Neural crest cell (in vitro differentiated cells): ENCODE results near the gene SVOP. TPM values are rescaled to one million over a fixed set of nuclear protein-coding genes. Genes with fewer than 3 reads are reported as not detected.

ENCODE experiments used
- DNase-seq: peaks from one replicate; pipeline ENCODE4 v3.0.0; 2021; ENCODE audit warnings: low read depth, mixed read lengths, low spot score
- H3K27ac Mint-ChIP-seq: one replicate; pipeline ENCODE4 v1.8.0; 2021; ENCODE audit warnings: mild to moderate bottlenecking, mixed read lengths; ENCODE audit not compliant: unreplicated experiment
- H3K27me3 Mint-ChIP-seq: 2 replicates; pipeline ENCODE4 v1.8.0; 2021; ENCODE audit warnings: low read depth, mild to moderate bottlenecking, mixed read lengths
- H3K36me3 Mint-ChIP-seq: 2 replicates; pipeline ENCODE4 v1.8.0; 2021; ENCODE audit warnings: low read depth, mild to moderate bottlenecking, mixed read lengths
- H3K4me1 Mint-ChIP-seq: 2 replicates; pipeline ENCODE4 v1.8.0; 2021; ENCODE audit warnings: mixed read lengths
- H3K4me3 Mint-ChIP-seq: one replicate; pipeline ENCODE4 v1.8.0; 2021; ENCODE audit warnings: mild to moderate bottlenecking, mixed read lengths
- H3K9me3 Mint-ChIP-seq: 2 replicates; pipeline ENCODE4 v1.8.0; 2021; ENCODE audit warnings: mixed read lengths
- long read RNA-seq: library from polyadenylated mRNA; unstranded; transcript quantifications from one replicate; pipeline ENCODE4 v2.0.0, GENCODE V29; 2020
- total RNA-seq: library from RNA; stranded (reverse); gene quantifications from 2 replicates; pipeline ENCODE4 v1.2.1, GENCODE V29; 2021
- TF ChIP-seq, protein P1 (sequence below): fragments of 200-600 bp; sonication (generic); conservative IDR thresholded peaks from 2 replicates; pipeline ENCODE4 v1.5.0; 2021; ENCODE audit warnings: antibody characterized with exemption, mild to moderate bottlenecking

SVOP gene, protein sequence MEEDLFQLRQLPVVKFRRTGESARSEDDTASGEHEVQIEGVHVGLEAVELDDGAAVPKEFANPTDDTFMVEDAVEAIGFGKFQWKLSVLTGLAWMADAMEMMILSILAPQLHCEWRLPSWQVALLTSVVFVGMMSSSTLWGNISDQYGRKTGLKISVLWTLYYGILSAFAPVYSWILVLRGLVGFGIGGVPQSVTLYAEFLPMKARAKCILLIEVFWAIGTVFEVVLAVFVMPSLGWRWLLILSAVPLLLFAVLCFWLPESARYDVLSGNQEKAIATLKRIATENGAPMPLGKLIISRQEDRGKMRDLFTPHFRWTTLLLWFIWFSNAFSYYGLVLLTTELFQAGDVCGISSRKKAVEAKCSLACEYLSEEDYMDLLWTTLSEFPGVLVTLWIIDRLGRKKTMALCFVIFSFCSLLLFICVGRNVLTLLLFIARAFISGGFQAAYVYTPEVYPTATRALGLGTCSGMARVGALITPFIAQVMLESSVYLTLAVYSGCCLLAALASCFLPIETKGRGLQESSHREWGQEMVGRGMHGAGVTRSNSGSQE
- total RNA-seq = 1.9 and 2.2 TPM in 2 replicates
- long read RNA-seq, full-length matches to known transcripts = 1 of 2 reads
- long read RNA-seq, partial matches to known transcripts = 1 of 2 reads
- long read RNA-seq, other reads (novel, unspliced or antisense) = 0 of 2 reads

DNA sequence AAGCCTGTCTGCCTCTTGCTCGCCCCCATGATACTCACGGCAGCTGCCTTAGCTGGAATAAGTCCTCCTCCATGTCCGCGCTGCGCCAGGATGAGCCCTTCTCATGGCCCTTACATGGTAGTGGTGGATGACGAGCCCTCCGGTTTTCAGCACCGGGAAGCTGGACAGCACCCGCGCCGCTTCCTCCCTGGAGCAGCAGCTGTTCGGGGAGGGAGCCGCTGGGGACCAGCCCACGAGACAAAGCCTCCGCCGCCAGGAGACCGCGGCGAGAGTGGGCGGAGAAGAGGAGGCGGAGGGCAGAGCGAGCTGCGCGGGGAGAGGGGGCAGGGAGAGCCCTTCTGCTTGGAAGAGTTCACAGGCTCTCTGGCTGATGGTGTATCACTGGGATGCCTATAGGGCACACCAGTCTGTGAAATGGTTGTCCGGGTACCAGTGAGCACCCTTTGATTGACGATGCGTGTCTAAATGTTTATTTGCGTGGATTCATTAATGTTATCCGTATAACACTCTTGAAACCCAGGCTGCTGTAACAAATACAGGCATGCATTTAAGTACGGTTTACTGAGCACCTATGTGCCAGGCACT lies at the start of gene SVOP:
TSS of gene SVOP (minus strand) at position 273 of the 585 bp plus-strand sequence. CDS start at position 73, 200 bp downstream.
- DNase-seq = peak; percentile 92
- H3K4me3 Mint-ChIP-seq = peak within 1 kb of the TSS; percentile 44
- H3K36me3 Mint-ChIP-seq = no peaks in the 10 kb centered on the region
- no peak within 1 kb of the TSS for H3K27ac Mint-ChIP-seq
- peaks cover 7% of the 10 kb centered on the region for H3K4me1 Mint-ChIP-seq
- H3K27me3 Mint-ChIP-seq = peaks cover 26% of the 10 kb centered on the region
- TF ChIP-seq, protein P1, sequence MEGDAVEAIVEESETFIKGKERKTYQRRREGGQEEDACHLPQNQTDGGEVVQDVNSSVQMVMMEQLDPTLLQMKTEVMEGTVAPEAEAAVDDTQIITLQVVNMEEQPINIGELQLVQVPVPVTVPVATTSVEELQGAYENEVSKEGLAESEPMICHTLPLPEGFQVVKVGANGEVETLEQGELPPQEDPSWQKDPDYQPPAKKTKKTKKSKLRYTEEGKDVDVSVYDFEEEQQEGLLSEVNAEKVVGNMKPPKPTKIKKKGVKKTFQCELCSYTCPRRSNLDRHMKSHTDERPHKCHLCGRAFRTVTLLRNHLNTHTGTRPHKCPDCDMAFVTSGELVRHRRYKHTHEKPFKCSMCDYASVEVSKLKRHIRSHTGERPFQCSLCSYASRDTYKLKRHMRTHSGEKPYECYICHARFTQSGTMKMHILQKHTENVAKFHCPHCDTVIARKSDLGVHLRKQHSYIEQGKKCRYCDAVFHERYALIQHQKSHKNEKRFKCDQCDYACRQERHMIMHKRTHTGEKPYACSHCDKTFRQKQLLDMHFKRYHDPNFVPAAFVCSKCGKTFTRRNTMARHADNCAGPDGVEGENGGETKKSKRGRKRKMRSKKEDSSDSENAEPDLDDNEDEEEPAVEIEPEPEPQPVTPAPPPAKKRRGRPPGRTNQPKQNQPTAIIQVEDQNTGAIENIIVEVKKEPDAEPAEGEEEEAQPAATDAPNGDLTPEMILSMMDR = no peak
- no peaks in the 10 kb centered on the region for H3K9me3 Mint-ChIP-seq

DNA sequence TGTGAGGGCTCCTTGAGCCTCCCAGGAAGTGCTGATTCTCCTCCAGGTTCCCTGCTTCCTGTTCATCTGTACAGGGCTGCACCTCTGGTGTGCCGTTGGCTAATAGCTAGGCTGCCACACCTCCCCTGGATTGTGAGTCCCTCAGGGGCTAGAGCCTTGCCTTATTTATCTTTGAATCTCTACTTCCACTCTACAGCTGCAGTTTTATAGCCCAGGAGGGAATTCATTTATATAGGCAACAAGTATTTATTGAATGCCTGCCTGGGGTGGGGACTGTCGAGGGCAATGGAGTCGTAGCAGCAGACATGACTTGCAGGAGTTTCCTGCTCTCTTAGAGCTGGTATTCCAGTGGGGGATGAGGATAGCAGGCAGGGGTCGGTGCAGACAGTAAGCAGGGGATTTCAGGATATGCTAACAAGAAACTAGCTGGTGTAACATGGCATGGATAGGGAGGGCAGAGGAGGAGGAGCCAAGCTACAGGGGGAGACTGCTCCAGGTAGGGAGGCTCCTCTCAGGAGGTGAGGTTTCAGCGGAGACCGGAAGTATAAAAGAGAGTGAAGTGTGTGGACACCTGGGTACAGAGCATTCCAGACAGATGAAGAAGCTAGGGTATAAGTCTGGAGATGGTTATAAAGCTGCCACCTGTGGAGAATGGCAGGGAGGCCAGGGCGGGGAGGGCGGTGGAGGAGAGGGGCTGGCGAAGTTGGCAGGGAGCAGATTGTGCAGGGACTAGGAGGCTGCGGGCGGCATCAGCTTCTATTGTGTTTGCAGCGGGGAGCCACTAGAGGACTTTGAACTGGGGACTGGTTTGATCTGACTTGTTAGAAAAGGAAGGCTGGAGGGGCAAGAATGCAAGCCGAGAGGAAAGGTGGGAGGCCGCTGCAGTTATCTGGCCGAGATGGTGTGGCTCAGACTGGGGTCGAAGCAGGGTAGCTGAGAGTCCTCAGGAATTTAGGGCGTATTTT lies 48.7 kb upstream of the SVOP start:
- Mint-ChIP-seq H3K36me3 (peaks cover 13% of the 10 kb centered on the region), H3K9me3 (no peaks in the 10 kb centered on the region), H3K27me3 (no peaks in the 10 kb centered on the region), H3K4me1 (no peaks in the 10 kb centered on the region), H3K4me3 (no peak overlapping the region), H3K27ac (no peak overlapping the region)
- DNase-seq = no peak
- TF ChIP-seq, protein P1 = no peak

DNA sequence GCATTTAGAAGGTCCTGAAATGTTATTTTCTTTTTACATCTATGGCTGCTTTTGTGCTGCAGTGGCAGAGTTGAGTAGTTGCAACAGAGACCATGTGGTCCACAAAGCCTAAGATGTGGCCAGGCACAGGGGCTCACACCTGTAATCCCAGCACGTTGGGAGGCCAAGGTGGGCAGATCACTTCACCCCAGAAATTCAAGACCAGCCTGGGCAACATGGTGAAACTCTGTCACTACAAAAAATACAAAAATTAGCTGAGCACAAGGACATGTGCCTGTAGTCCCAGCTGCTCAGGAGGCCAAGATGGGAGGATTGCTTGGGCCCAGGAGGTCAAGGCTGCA lies 45.0 kb upstream of the SVOP start:
- Mint-ChIP-seq H3K27ac (no peak overlapping the region), H3K4me3 (no peak overlapping the region)
- DNase-seq = no peak

DNA sequence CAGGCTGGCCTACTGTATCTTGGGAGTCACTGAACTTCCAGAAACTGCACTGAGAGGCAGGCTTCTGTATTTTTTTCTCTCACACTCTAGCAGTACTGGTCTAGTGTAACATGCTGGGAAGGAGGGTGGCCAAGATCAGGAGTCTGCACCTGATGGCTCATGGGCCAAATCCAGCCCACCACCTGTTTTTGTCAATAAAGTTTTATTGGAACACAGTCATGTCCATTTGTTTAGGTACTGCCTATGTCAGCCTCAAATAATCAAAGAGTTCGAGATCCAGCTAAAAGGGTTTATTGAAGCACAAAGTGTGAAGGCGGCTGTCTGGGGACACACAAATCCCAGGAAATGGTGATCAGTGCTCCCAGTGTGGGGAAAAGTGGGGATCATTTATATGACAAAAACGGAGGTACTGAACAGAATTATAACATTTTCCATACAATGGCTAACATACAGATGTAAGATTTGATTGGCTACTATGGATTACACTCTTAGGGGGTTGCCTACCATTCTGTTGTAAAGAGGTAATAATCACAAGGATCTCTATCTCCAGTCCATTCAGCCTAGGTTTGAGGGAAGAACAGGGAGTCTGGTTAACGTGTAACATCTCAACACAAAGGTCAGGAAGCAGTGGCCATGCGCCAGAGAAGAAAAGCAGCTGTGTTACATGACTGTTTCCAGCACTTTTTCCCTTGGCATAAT lies 44.4 kb upstream of the SVOP start:
- H3K27ac Mint-ChIP-seq = no peak overlapping the region
- peaks cover 2% of the 10 kb centered on the region for H3K9me3 Mint-ChIP-seq
- H3K4me1 Mint-ChIP-seq = no peaks in the 10 kb centered on the region
- H3K27me3 Mint-ChIP-seq = no peaks in the 10 kb centered on the region
- no peak overlapping the region for H3K4me3 Mint-ChIP-seq
- no peak for DNase-seq
- peaks cover 4% of the 10 kb centered on the region for H3K36me3 Mint-ChIP-seq
- TF ChIP-seq, protein P1 = no peak

More for the DNA sequence above, 45.0 kb upstream of the SVOP start:
- Mint-ChIP-seq H3K9me3 (peaks cover 2% of the 10 kb centered on the region), H3K4me1 (no peaks in the 10 kb centered on the region), H3K27me3 (no peaks in the 10 kb centered on the region), H3K36me3 (peaks cover 4% of the 10 kb centered on the region)
- TF ChIP-seq, protein P1 = no peak
